T47D (cell line): ENCODE data around the gene SEC22C.

ENCODE experiments used
- DNase-seq, 2 experiments: peaks; one replicate each; pipeline versions ENCODE4 v3.0.0 to v3.0.0-alpha.2; 2011 to 2012; ENCODE audit warnings: low read depth in 1 of 2, low spot score in 1 of 2
- JUND ChIP-seq: IDR thresholded peaks from 2 replicates; pipeline ENCODE4 v1.6.1; 2012; ENCODE audit warnings: low read depth
- in situ Hi-C: cut with HindIII; loops from 2 replicates; pipeline ENCODE4 v1.10.0; 2016; ENCODE audit warnings: low sequenced_read_pairs, low pct_unique_long_range_greater_than_20kb

Gene SEC22C

GRCh38 chr3:42525736-42526345 lies 55.9 kb downstream of the SEC22C start:
- TF ChIP-seq JUND, result no peak
- DNase-seq, result no peak
- in situ Hi-C loops, result no loop called here

- no peak for DNase-seq
- no peak for TF ChIP-seq JUND
- in situ Hi-C loops, result no loop called here
Observed at GRCh38 chr3:42525212-42525611, 56.6 kb downstream of the SEC22C start.

GRCh38 chr3:42524751-42525150 lies 57.0 kb downstream of the SEC22C start:
- no peak for TF ChIP-seq JUND
- no peak for DNase-seq
- in situ Hi-C loops, result no loop called here

- DNase-seq, result no peak
- in situ Hi-C loops, result no loop called here
- no peak for TF ChIP-seq JUND
Observed at GRCh38 chr3:42520906-42521305, 60.9 kb downstream of the SEC22C start.

GRCh38 chr3:42520336-42520735 lies 61.4 kb downstream of the SEC22C start:
- in situ Hi-C loops, result no loop called here
- no peak for DNase-seq
- TF ChIP-seq JUND, result no peak

- DNase-seq, result no peak
- in situ Hi-C loops, result no loop called here
- no peak for TF ChIP-seq JUND
Observed at GRCh38 chr3:42519568-42519962, 62.2 kb downstream of the SEC22C start.

GRCh38 chr3:42518800-42519567 lies 62.8 kb downstream of the SEC22C start:
- in situ Hi-C loops, result no loop called here
- DNase-seq, result no peak

GRCh38 chr3:42517117-42517516 lies 64.7 kb downstream of the SEC22C start:
- in situ Hi-C loops, result no loop called here
- no peak for DNase-seq
- TF ChIP-seq JUND, result no peak

More at GRCh38 chr3:42518800-42519567, 62.8 kb downstream of the SEC22C start:
- no peak for TF ChIP-seq JUND

- no peak for TF ChIP-seq JUND
- no peak for DNase-seq
- in situ Hi-C loops, result no loop called here
Observed at GRCh38 chr3:42516443-42516842, 65.3 kb downstream of the SEC22C start.

GRCh38 chr3:42515976-42516375 lies 65.8 kb downstream of the SEC22C start:
- in situ Hi-C loops, result no loop called here
- no peak for TF ChIP-seq JUND

GRCh38 chr3:42515391-42515916 lies 66.3 kb downstream of the SEC22C start:
- no peak for DNase-seq
- in situ Hi-C loops, result no loop called here
- no peak for TF ChIP-seq JUND

More at GRCh38 chr3:42515976-42516375, 65.8 kb downstream of the SEC22C start:
- DNase-seq, result no peak

- TF ChIP-seq JUND, result no peak
- DNase-seq, result no peak
- in situ Hi-C loops, result no loop called here
Observed at GRCh38 chr3:42514876-42515275, 66.9 kb downstream of the SEC22C start.

- in situ Hi-C loops, result no loop called here
- no peak for TF ChIP-seq JUND
- no peak for DNase-seq
Observed at GRCh38 chr3:42513521-42513920, 68.2 kb downstream of the SEC22C start.
